ENCODE data around the gene BTBD9. TPM values are rescaled to one million over a fixed set of nuclear protein-coding genes. Genes with fewer than 3 reads are reported as not detected.
A peak's percentile ranks its signal among the peaks of the same experiment; 100 is the strongest.

Gene BTBD9
- total RNA-seq, 1 donor from 2014 or later = 10.3 TPM

GRCh38 chr6:38571721-38572120, 68.0 kb downstream of the BTBD9 start:
- Mint-ChIP-seq H3K27ac (ENCODE audit: unreplicated experiment) (no peak overlapping the region), H3K9me3 (ENCODE audit: unreplicated experiment) (no peaks in the 10 kb centered on the region), H3K36me3 (ENCODE audit: low read depth, unreplicated experiment) (no peaks in the 10 kb centered on the region), H3K4me3 (ENCODE audit: unreplicated experiment) (no peak overlapping the region), H3K27me3 (ENCODE audit: low read depth, unreplicated experiment) (no peaks in the 10 kb centered on the region), H3K4me1 (ENCODE audit: low read depth, unreplicated experiment) (peaks cover 4% of the 10 kb centered on the region)
- Histone ChIP-seq H3K27me3 (ENCODE audit: insufficient read depth, low read length) (no peaks in the 10 kb centered on the region), H3K4me3 (ENCODE audit: insufficient read depth, low read depth, low read length) (no peak overlapping the region), H3K9me3 (ENCODE audit: insufficient read depth, low read depth, low read length) (no peaks in the 10 kb centered on the region), H3K79me2 (ENCODE audit: insufficient read depth, low read length) (no peaks in the 10 kb centered on the region), H3K4me2 (ENCODE audit: low read length) (no peak overlapping the region), H3K4me1 (ENCODE audit: insufficient read depth, low read length) (peaks cover 10% of the 10 kb centered on the region), H2AFZ (ENCODE audit: low read depth, low read length) (no peak overlapping the region), H3K9ac (ENCODE audit: low read length) (no peak overlapping the region), H3K36me3 (ENCODE audit: insufficient read depth, low read length) (no peaks in the 10 kb centered on the region), H4K20me1 (ENCODE audit: insufficient read depth, low read length) (no peaks in the 10 kb centered on the region), H3K27ac (ENCODE audit: low read depth, low read length) (no peak overlapping the region)
- TF ChIP-seq EZH2 (IDR thresholded peaks at IDR 0.05; ENCODE audit: insufficient read depth, low read length) (no peak), CTCF (IDR thresholded peaks at IDR 0.05; ENCODE audit: insufficient read depth, low read depth, low read length) (no peak)
- DNase-seq (ENCODE audit: low read depth) (no peak), FAIRE-seq (no peak)

GRCh38 chr6:38570750-38571149, 69.0 kb downstream of the BTBD9 start:
- H3K4me3 ChIP-seq (ENCODE audit: insufficient read depth, low read depth, low read length) = no peak overlapping the region
- no peaks in the 10 kb centered on the region for H3K79me2 ChIP-seq (ENCODE audit: insufficient read depth, low read length)
- H3K27ac Mint-ChIP-seq (ENCODE audit: unreplicated experiment) = no peak overlapping the region
- peaks cover 14% of the 10 kb centered on the region for H3K4me1 ChIP-seq (ENCODE audit: insufficient read depth, low read length)
- H3K27me3 ChIP-seq (ENCODE audit: insufficient read depth, low read length) = no peaks in the 10 kb centered on the region
- no peak overlapping the region for H2AFZ ChIP-seq (ENCODE audit: low read depth, low read length)
- DNase-seq (ENCODE audit: low read depth) (no peak), FAIRE-seq (no peak)
- H3K27me3 Mint-ChIP-seq (ENCODE audit: low read depth, unreplicated experiment) = no peaks in the 10 kb centered on the region
- H3K9me3 ChIP-seq (ENCODE audit: insufficient read depth, low read depth, low read length) = no peaks in the 10 kb centered on the region
- no peaks in the 10 kb centered on the region for H4K20me1 ChIP-seq (ENCODE audit: insufficient read depth, low read length)
- no peaks in the 10 kb centered on the region for H3K36me3 ChIP-seq (ENCODE audit: insufficient read depth, low read length)
- H3K36me3 Mint-ChIP-seq (ENCODE audit: low read depth, unreplicated experiment) = no peaks in the 10 kb centered on the region
- no peak overlapping the region for H3K4me2 ChIP-seq (ENCODE audit: low read length)
- no peaks in the 10 kb centered on the region for H3K9me3 Mint-ChIP-seq (ENCODE audit: unreplicated experiment)
- H3K27ac ChIP-seq (ENCODE audit: low read depth, low read length) = no peak overlapping the region
- no peak overlapping the region for H3K9ac ChIP-seq (ENCODE audit: low read length)
- no peak overlapping the region for H3K4me3 Mint-ChIP-seq (ENCODE audit: unreplicated experiment)
- TF ChIP-seq CTCF (IDR thresholded peaks at IDR 0.05; ENCODE audit: insufficient read depth, low read depth, low read length) (peak; percentile 41), EZH2 (IDR thresholded peaks at IDR 0.05; ENCODE audit: insufficient read depth, low read length) (no peak)
- peaks cover 4% of the 10 kb centered on the region for H3K4me1 Mint-ChIP-seq (ENCODE audit: low read depth, unreplicated experiment)

- peak overlapping the region; percentile 42 for H3K4me2 ChIP-seq (ENCODE audit: low read length)
- H3K27ac ChIP-seq (ENCODE audit: low read depth, low read length) = peak overlapping the region; percentile 3
- TF ChIP-seq CTCF (IDR thresholded peaks at IDR 0.05; ENCODE audit: insufficient read depth, low read depth, low read length) (no peak), EZH2 (IDR thresholded peaks at IDR 0.05; ENCODE audit: insufficient read depth, low read length) (no peak)
- no peak overlapping the region for H3K4me3 ChIP-seq (ENCODE audit: insufficient read depth, low read depth, low read length)
- no peaks in the 10 kb centered on the region for H3K27me3 ChIP-seq (ENCODE audit: insufficient read depth, low read length)
- H3K79me2 ChIP-seq (ENCODE audit: insufficient read depth, low read length) = no peaks in the 10 kb centered on the region
- no peak overlapping the region for H2AFZ ChIP-seq (ENCODE audit: low read depth, low read length)
- Mint-ChIP-seq H3K9me3 (ENCODE audit: unreplicated experiment) (no peaks in the 10 kb centered on the region), H3K27me3 (ENCODE audit: low read depth, unreplicated experiment) (no peaks in the 10 kb centered on the region), H3K36me3 (ENCODE audit: low read depth, unreplicated experiment) (no peaks in the 10 kb centered on the region), H3K4me1 (ENCODE audit: low read depth, unreplicated experiment) (peaks cover 4% of the 10 kb centered on the region), H3K27ac (ENCODE audit: unreplicated experiment) (peak overlapping the region; percentile 38), H3K4me3 (ENCODE audit: unreplicated experiment) (no peak overlapping the region)
- H3K9ac ChIP-seq (ENCODE audit: low read length) = no peak overlapping the region
- H3K36me3 ChIP-seq (ENCODE audit: insufficient read depth, low read length) = no peaks in the 10 kb centered on the region
- H3K9me3 ChIP-seq (ENCODE audit: insufficient read depth, low read depth, low read length) = no peaks in the 10 kb centered on the region
- FAIRE-seq (no peak), DNase-seq (ENCODE audit: low read depth) (peak; percentile 85)
- no peaks in the 10 kb centered on the region for H4K20me1 ChIP-seq (ENCODE audit: insufficient read depth, low read length)
- peaks cover 14% of the 10 kb centered on the region for H3K4me1 ChIP-seq (ENCODE audit: insufficient read depth, low read length)
These were observed 72.3 kb downstream of the BTBD9 start for GRCh38 chr6:38567436-38567835.
